Ectodermal cell (in vitro differentiated cells): ENCODE data around the gene AGBL2.

ENCODE experiments used
- H3K27ac ChIP-seq: 2 replicates; pipeline ENCODE4 v1.7.0; 2013; ENCODE audit warnings: mild to moderate bottlenecking, low read depth, low read length; ENCODE audit not compliant: insufficient read depth, poor library complexity, severe bottlenecking
- H3K27me3 ChIP-seq: 2 replicates; pipeline ENCODE4 v1.7.0; 2013; ENCODE audit warnings: mild to moderate bottlenecking, low read length; ENCODE audit not compliant: insufficient read depth, control insufficient read depth, poor library complexity, severe bottlenecking
- H3K36me3 ChIP-seq: one replicate; pipeline ENCODE4 v1.7.0; 2013; ENCODE audit warnings: low read length; ENCODE audit not compliant: control insufficient read depth, insufficient read depth
- H3K4me1 ChIP-seq: one replicate; pipeline ENCODE4 v1.7.0; 2013; ENCODE audit warnings: low read length; ENCODE audit not compliant: control insufficient read depth, insufficient read depth
- H3K4me3 ChIP-seq: 2 replicates; pipeline ENCODE4 v1.7.0; 2013; ENCODE audit warnings: low read depth, low read length, control low read depth; ENCODE audit not compliant: insufficient read depth
- H3K9me3 ChIP-seq: 2 replicates; pipeline ENCODE4 v1.7.0; 2013; ENCODE audit warnings: mild to moderate bottlenecking, low read length, moderate library complexity; ENCODE audit not compliant: control insufficient read depth
- WGBS, 2 experiments: methylation state at CpG; one replicate each; pipeline ENCODE4 v1.1.7; 2013; ENCODE audit warnings: missing lambda C conversion rate in 2 of 2; 5-methylcytosine and 5-hydroxymethylcytosine counted together

The AGBL2 gene

DNA sequence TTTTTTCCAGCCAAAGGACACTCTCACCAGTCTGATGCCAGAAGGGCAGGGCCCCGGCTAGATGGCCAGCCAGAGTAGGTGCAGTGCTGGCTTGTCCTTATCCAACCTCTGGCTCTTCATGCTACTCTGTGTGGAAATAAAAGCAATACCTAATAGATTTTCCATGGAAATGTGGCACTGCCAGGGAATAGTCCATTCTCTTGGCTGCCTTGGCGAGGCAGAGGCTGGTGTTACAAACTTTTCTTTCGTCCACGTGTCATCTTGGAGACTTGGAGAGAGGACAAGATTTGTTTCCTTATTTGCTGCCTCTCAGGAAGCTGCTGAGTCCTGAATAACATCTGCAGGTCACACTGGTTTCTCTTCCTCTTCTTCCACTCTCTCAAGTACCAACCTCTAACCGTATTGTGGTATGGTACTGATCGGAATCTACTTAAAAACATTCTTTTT lies 103.8 kb downstream of the AGBL2 start:
- H3K27me3 ChIP-seq, result no peaks in the 10 kb centered on the region
- H3K36me3 ChIP-seq, result no peaks in the 10 kb centered on the region
- 93 to 98% methylated on average over 6 of the region's 6 CpGs for WGBS, 2 experiments

GRCh38 chr11:47609675-47610074 lies 105.5 kb downstream of the AGBL2 start:
- Histone ChIP-seq H3K9me3 (no peaks in the 10 kb centered on the region), H3K36me3 (no peaks in the 10 kb centered on the region), H3K27me3 (no peaks in the 10 kb centered on the region), H3K4me3 (no peak overlapping the region), H3K4me1 (no peaks in the 10 kb centered on the region), H3K27ac (no peak overlapping the region)
- WGBS, 2 experiments, result 92 to 94% methylated on average over 3 of the region's 3 CpGs

More for the DNA sequence above, 103.8 kb downstream of the AGBL2 start:
- Histone ChIP-seq H3K9me3 (no peaks in the 10 kb centered on the region), H3K4me3 (no peak overlapping the region), H3K27ac (no peak overlapping the region), H3K4me1 (no peaks in the 10 kb centered on the region)
